ENCODE data around the gene GYPE.
"Not testable (repeated sequence)": the region's sequence is repeated elsewhere in the genome, so short reads cannot be mapped to it uniquely, and the experiment has no call there.

GYPE gene

GRCh38 chr4:143839413-143839812 lies 65.9 kb downstream of the GYPE start:
- H3K9ac ChIP-seq (ENCODE audit: low read depth in 1 of 2, low read length in 2 of 2); H3K27me3 ChIP-seq (ENCODE audit: control insufficient read depth in 2 of 2, insufficient read depth in 2 of 2, low read length in 2 of 2); H3K36me3 ChIP-seq (ENCODE audit: control insufficient read depth in 2 of 2, insufficient read depth in 2 of 2, low read length in 2 of 2); H3K4me1 ChIP-seq (ENCODE audit: control insufficient read depth in 2 of 2, insufficient read depth in 2 of 2, low read length in 2 of 2); H3K9me3 ChIP-seq (ENCODE audit: control insufficient read depth in 2 of 2, low read length in 2 of 2); H3K4me3 ChIP-seq (ENCODE audit: low read length in 2 of 2); H3K27ac ChIP-seq (ENCODE audit: low read depth in 2 of 2, low read length in 2 of 2): not testable (repeated sequence)

GRCh38 chr4:143834196-143834595 lies 71.2 kb downstream of the GYPE start:
- not testable (repeated sequence) for H3K9ac ChIP-seq (ENCODE audit: low read depth in 1 of 2, low read length in 2 of 2); H3K27ac ChIP-seq (ENCODE audit: low read depth in 2 of 2, low read length in 2 of 2); H3K36me3 ChIP-seq (ENCODE audit: control insufficient read depth in 2 of 2, insufficient read depth in 2 of 2, low read length in 2 of 2); H3K9me3 ChIP-seq (ENCODE audit: control insufficient read depth in 2 of 2, low read length in 2 of 2); H3K4me3 ChIP-seq (ENCODE audit: low read length in 2 of 2); H3K27me3 ChIP-seq (ENCODE audit: control insufficient read depth in 2 of 2, insufficient read depth in 2 of 2, low read length in 2 of 2); H3K4me1 ChIP-seq (ENCODE audit: control insufficient read depth in 2 of 2, insufficient read depth in 2 of 2, low read length in 2 of 2)

- H3K4me3 ChIP-seq (ENCODE audit: low read length in 2 of 2); H3K27ac ChIP-seq (ENCODE audit: low read depth in 2 of 2, low read length in 2 of 2); H3K9ac ChIP-seq (ENCODE audit: low read depth in 1 of 2, low read length in 2 of 2); H3K27me3 ChIP-seq (ENCODE audit: control insufficient read depth in 2 of 2, insufficient read depth in 2 of 2, low read length in 2 of 2); H3K36me3 ChIP-seq (ENCODE audit: control insufficient read depth in 2 of 2, insufficient read depth in 2 of 2, low read length in 2 of 2); H3K9me3 ChIP-seq (ENCODE audit: control insufficient read depth in 2 of 2, low read length in 2 of 2); H3K4me1 ChIP-seq (ENCODE audit: control insufficient read depth in 2 of 2, insufficient read depth in 2 of 2, low read length in 2 of 2): not testable (repeated sequence)
Observed at GRCh38 chr4:143833676-143834075, 71.7 kb downstream of the GYPE start.

GRCh38 chr4:143830576-143830975 lies 74.8 kb downstream of the GYPE start:
- not testable (repeated sequence) for H3K27me3 ChIP-seq (ENCODE audit: control insufficient read depth in 2 of 2, insufficient read depth in 2 of 2, low read length in 2 of 2); H3K27ac ChIP-seq (ENCODE audit: low read depth in 2 of 2, low read length in 2 of 2); H3K4me3 ChIP-seq (ENCODE audit: low read length in 2 of 2); H3K4me1 ChIP-seq (ENCODE audit: control insufficient read depth in 2 of 2, insufficient read depth in 2 of 2, low read length in 2 of 2); H3K9ac ChIP-seq (ENCODE audit: low read depth in 1 of 2, low read length in 2 of 2); H3K36me3 ChIP-seq (ENCODE audit: control insufficient read depth in 2 of 2, insufficient read depth in 2 of 2, low read length in 2 of 2); H3K9me3 ChIP-seq (ENCODE audit: control insufficient read depth in 2 of 2, low read length in 2 of 2)

GRCh38 chr4:143829239-143829620 lies 76.1 kb downstream of the GYPE start:
- H3K36me3 ChIP-seq (ENCODE audit: control insufficient read depth in 2 of 2, insufficient read depth in 2 of 2, low read length in 2 of 2); H3K9me3 ChIP-seq (ENCODE audit: control insufficient read depth in 2 of 2, low read length in 2 of 2); H3K4me1 ChIP-seq (ENCODE audit: control insufficient read depth in 2 of 2, insufficient read depth in 2 of 2, low read length in 2 of 2); H3K27me3 ChIP-seq (ENCODE audit: control insufficient read depth in 2 of 2, insufficient read depth in 2 of 2, low read length in 2 of 2); H3K9ac ChIP-seq (ENCODE audit: low read depth in 1 of 2, low read length in 2 of 2); H3K4me3 ChIP-seq (ENCODE audit: low read length in 2 of 2); H3K27ac ChIP-seq (ENCODE audit: low read depth in 2 of 2, low read length in 2 of 2): not testable (repeated sequence)

Data from mucosa of rectum (tissue), 2 donors.